Measurements from ENCODE around the gene PRPSAP1.

DNA sequence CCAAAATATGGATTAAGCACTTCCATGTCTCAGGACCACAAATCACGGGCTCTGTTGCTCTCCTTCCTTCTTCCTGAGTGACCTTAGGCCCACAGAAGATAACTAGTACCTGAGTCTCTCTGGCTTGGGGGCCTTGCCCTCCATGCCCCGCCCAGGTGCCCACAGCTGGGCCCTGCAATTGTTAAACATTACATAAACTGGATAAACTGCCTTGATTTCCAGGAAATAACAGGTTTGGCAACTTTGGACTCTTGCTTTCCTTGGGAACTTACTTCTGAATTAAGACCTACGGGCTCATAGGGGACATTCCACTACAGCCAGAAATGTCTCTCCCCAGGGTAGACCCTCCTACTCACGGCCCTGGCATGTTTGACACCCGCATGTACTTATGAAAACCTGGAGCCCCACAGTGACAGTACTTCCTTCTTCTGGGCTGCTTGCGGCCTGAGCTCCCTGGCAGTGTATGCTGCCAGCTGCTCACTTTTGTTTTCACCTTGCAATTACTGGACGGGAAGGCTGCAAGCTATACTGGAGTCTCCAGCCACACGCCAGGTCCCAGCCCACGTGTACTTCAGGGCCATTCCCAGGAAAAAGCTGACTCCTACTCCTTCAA, 90.9 kb downstream of the PRPSAP1 start:
- TF ChIP-seq, protein P1, sequence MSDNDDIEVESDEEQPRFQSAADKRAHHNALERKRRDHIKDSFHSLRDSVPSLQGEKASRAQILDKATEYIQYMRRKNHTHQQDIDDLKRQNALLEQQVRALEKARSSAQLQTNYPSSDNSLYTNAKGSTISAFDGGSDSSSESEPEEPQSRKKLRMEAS (IDR thresholded peaks at IDR 0.05): peak; percentile 18; the same call in 1 of the 2 replicates
- TF ChIP-seq TCF12 (IDR thresholded peaks at IDR 0.05; ENCODE audit: low read depth): no peak
- no peak for TF ChIP-seq EGR1 (IDR thresholded peaks at IDR 0.05)
- no peak for TF ChIP-seq TAF1 (IDR thresholded peaks at IDR 0.05; ENCODE audit: low read depth)
- TF ChIP-seq, protein P2, sequence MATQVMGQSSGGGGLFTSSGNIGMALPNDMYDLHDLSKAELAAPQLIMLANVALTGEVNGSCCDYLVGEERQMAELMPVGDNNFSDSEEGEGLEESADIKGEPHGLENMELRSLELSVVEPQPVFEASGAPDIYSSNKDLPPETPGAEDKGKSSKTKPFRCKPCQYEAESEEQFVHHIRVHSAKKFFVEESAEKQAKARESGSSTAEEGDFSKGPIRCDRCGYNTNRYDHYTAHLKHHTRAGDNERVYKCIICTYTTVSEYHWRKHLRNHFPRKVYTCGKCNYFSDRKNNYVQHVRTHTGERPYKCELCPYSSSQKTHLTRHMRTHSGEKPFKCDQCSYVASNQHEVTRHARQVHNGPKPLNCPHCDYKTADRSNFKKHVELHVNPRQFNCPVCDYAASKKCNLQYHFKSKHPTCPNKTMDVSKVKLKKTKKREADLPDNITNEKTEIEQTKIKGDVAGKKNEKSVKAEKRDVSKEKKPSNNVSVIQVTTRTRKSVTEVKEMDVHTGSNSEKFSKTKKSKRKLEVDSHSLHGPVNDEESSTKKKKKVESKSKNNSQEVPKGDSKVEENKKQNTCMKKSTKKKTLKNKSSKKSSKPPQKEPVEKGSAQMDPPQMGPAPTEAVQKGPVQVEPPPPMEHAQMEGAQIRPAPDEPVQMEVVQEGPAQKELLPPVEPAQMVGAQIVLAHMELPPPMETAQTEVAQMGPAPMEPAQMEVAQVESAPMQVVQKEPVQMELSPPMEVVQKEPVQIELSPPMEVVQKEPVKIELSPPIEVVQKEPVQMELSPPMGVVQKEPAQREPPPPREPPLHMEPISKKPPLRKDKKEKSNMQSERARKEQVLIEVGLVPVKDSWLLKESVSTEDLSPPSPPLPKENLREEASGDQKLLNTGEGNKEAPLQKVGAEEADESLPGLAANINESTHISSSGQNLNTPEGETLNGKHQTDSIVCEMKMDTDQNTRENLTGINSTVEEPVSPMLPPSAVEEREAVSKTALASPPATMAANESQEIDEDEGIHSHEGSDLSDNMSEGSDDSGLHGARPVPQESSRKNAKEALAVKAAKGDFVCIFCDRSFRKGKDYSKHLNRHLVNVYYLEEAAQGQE (IDR thresholded peaks at IDR 0.05; ENCODE audit: low read depth): no peak
- TF ChIP-seq EP300 (IDR thresholded peaks at IDR 0.05; ENCODE audit: borderline replicate concordance): no peak; the same call in 1 of the 2 replicates
